ENCODE results near the gene MATN1.

MATN1 gene

DNA sequence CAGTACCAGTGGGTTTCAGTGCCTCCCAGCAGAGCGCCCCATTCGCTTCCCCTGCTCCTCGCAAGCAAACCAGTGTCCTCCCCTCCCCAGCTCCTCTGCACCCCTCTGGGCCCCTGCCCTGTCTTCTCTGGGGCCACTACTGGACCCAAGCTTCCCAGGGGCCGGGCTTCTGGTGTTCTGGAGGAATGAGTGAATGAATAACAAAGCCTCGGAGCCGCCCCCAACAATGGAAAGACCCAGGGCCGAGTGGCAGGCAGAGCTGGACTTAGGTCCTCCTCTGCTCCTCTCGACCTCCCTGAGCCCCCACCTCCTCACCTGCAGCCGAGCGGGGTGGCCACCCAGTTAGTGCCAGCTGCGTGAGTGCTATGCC, 37.6 kb downstream of the MATN1 start:
- Mint-ChIP-seq H3K36me3 (ENCODE audit: insufficient read depth) (no peaks in the 10 kb centered on the region), H3K4me1 (ENCODE audit: low read depth in 2 of 2) (peaks cover 5 to 7% of the 10 kb centered on the region in 2 donors), H3K9me3 (no peaks in the 10 kb centered on the region), H3K27me3 (peaks cover 73 to 79% of the 10 kb centered on the region in 2 donors), H3K4me3 (peak overlapping the region; percentile 59 to 61), H3K27ac (peak overlapping the region in 1 of 2 donors; percentile 61)
- no peak for DNase-seq
- ATAC-seq (replicated peaks) = peak; percentile 36

DNA sequence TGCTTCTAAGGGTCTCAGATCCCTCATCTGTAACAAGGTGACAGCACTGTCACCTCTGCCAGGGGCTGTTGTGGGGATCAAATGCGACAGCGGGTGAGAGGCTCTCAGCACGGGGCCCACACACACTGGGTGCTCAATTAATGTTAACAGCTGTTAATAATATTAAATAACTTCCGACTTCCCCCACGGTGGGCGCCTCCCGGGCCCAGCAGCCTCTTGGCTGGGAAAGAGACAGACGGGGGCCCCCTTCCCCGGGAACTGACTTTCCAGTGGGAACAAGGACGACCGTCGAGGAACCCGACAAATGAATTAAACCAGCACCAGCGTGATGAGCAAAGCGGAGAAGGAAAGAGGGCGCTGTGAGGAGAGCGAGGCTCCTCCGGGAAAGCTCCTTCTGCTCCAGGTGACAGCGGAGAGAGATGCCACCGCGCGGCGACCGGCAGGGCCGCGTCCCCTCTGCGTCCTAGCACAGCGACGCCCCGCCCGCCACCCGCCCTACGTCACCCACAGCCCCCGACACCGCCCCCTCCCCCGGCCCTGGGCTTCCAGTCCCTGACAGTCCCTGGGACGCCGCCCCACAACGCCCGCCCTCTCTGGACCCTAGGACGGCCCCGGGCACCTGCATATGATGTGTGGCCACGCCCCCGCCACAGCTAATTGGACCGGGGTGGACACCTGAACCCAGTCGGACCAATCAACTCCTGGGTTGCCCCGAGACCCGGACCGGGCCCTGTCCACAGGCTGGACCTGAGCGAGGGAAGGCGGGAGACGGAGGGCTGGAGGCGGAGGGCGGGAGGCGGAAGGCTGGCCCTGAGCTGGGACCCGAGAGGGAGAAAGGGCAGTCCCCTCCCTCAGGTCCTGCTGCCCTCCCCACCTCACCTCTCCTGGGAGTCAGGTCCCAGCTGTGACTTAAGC, 38.2 kb downstream of the MATN1 start:
- Mint-ChIP-seq H3K4me3 (peak overlapping the region; percentile 59 to 61), H3K4me1 (ENCODE audit: low read depth in 2 of 2) (peaks cover 5 to 7% of the 10 kb centered on the region in 2 donors), H3K27ac (peak overlapping the region in 1 of 2 donors; percentile 61), H3K27me3 (peaks cover 78 to 79% of the 10 kb centered on the region in 2 donors), H3K9me3 (no peaks in the 10 kb centered on the region), H3K36me3 (ENCODE audit: insufficient read depth) (no peaks in the 10 kb centered on the region)
- peak in 2 of 3 experiments; percentile 25 for DNase-seq
- peak; percentile 88 for ATAC-seq (replicated peaks)

DNA sequence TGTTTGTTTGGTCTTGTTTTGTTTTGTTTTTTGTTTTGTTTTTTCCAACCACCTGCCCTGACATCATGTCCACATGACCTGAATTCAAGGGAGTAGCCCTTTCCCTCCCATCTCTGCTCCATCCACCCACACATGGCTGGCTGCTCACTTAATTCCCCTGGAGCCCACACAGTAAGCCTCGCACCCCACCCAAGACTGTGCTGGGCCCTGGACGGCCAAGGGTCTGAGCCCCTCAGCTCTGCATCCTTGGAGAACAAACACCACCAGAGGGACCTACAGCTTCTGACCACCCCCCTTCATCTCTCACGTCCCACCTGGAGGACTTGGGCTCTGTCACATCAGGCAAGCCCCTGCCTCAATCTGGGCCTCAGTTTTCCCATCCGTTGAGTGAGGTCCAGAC, 39.1 kb downstream of the MATN1 start:
- Mint-ChIP-seq H3K4me3 (no peak overlapping the region), H3K36me3 (ENCODE audit: insufficient read depth) (no peaks in the 10 kb centered on the region), H3K9me3 (no peaks in the 10 kb centered on the region), H3K27ac (peak overlapping the region in 1 of 2 donors; percentile 61), H3K4me1 (ENCODE audit: low read depth in 2 of 2) (peaks cover 5 to 7% of the 10 kb centered on the region in 2 donors), H3K27me3 (peaks cover 77 to 79% of the 10 kb centered on the region in 2 donors)
- ATAC-seq (replicated peaks) (no peak), DNase-seq (no peak)

DNA sequence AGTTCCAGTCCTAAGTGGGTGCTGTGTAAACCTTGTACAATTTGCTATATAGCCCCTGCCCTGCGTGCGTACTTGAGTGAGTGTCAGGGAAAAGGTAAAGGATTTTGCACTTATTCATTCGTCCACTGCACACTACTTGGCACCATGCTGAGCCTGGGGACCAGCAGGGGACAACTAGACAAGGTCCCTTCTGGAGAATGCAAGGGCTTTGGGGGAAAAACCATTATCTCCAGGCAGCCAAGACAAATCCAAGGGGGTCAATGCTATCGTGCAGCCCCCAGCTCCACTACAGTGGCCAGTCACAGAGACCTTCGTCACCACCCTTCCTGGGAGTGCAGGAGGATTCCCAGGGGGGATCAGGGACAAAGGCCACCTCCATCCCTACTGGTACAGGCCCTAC, 39.7 kb downstream of the MATN1 start:
- DNase-seq = no peak
- Mint-ChIP-seq H3K36me3 (ENCODE audit: insufficient read depth) (no peaks in the 10 kb centered on the region), H3K4me1 (ENCODE audit: low read depth in 2 of 2) (peaks cover 5 to 7% of the 10 kb centered on the region in 2 donors), H3K4me3 (no peak overlapping the region), H3K27me3 (peaks cover 75 to 85% of the 10 kb centered on the region in 2 donors), H3K9me3 (no peaks in the 10 kb centered on the region), H3K27ac (no peak overlapping the region)
- ATAC-seq (replicated peaks) = no peak

DNA sequence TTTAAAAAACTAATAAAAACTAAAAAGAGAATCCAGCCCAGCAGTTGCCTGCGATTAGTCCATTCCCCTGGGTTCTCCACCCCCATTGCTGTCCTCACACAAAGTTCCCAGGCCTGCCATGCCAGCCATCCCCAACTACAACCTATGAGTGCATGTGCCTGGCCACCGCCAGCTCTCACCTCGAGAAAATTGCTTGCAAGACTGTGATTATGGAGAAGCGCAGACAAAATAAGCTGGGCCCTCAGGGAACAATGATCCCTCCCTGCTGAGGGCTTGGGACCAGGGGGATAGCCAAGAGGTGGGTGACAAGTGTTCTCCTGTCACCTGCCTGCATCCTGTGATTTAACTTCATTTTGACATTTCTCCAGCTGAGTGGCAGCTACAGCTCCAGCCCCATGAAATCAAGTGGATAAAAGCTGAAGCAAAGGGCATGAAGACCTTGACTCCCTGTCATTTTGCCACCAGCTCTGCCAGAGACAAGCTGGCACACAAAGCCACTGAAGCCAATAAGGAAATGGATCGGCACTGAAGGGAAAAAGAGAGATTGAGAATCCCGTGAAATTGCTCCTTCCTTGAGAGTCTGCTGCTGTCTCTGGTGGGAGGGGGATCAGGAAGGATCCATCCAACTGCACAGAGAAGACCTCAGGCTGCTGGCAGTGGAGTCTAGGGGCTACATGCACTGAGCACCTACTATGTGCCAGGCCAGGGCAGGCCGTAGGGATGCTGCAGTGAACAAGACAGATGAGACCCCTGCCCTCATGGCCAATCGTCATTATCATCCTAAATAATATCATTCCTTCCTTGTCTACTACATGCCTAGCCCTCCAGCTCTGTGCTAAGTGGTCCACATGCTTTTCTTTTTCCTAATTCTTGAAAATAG, 40.7 kb downstream of the MATN1 start:
- ATAC-seq (replicated peaks) (no peak), DNase-seq (no peak)
- Mint-ChIP-seq H3K36me3 (ENCODE audit: insufficient read depth) (no peaks in the 10 kb centered on the region), H3K27ac (no peak overlapping the region), H3K4me3 (no peak overlapping the region), H3K4me1 (ENCODE audit: low read depth in 2 of 2) (peaks cover 5 to 7% of the 10 kb centered on the region in 2 donors), H3K27me3 (peaks cover 81 to 90% of the 10 kb centered on the region in 2 donors), H3K9me3 (no peaks in the 10 kb centered on the region)

DNA sequence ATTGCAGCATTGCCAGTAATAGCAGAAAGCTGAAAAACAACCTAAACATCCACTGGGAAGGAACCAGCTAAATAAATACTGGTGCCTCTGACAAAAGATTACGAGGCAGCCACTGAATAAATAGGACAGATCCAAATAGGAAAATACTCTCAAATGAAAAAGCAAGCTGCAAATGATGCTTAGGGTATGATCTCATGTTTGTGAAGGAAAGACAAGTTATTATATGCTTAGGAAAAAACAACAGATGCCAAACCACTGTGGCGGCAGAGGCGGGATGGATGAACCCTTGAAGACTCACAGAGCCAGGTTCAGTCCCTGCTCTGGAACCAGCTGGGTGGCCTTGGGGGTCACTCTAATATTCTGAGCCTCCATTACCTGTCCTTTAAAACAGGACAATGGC, 41.6 kb downstream of the MATN1 start:
- no peaks in the 10 kb centered on the region for H3K36me3 Mint-ChIP-seq (ENCODE audit: insufficient read depth)
- ATAC-seq (replicated peaks) (no peak), DNase-seq (no peak)
- peaks cover 5 to 7% of the 10 kb centered on the region in 2 donors for H3K4me1 Mint-ChIP-seq (ENCODE audit: low read depth in 2 of 2)
- no peak overlapping the region for H3K27ac Mint-ChIP-seq
- no peaks in the 10 kb centered on the region for H3K9me3 Mint-ChIP-seq
- no peak overlapping the region for H3K4me3 Mint-ChIP-seq
- H3K27me3 Mint-ChIP-seq = peaks cover 78 to 89% of the 10 kb centered on the region in 2 donors

DNA sequence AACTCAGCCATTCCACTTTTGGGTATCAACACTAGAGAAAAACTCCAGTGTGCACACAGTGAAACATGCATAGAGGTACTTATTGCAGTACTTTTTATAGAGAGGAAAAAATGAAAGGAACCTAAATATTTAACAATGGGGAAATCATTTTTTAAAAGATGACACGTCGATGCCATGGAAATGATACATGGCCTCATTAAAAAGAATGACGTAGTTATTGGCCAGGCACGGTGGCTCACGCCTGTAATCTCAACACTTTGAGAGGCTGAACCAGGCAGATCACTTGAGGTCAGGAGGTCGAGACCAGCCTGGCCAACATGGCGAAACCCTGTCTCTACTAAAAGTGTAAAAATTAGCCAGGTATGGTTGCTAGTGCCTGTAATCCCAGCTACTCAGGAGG, 42.5 kb downstream of the MATN1 start:
- Mint-ChIP-seq H3K4me3 (no peak overlapping the region), H3K9me3 (no peaks in the 10 kb centered on the region), H3K27me3 (peaks cover 69 to 80% of the 10 kb centered on the region in 2 donors), H3K4me1 (ENCODE audit: low read depth in 2 of 2) (peaks cover 5 to 7% of the 10 kb centered on the region in 2 donors), H3K36me3 (ENCODE audit: insufficient read depth) (no peaks in the 10 kb centered on the region), H3K27ac (no peak overlapping the region)
- DNase-seq (no peak), ATAC-seq (replicated peaks) (no peak)

DNA sequence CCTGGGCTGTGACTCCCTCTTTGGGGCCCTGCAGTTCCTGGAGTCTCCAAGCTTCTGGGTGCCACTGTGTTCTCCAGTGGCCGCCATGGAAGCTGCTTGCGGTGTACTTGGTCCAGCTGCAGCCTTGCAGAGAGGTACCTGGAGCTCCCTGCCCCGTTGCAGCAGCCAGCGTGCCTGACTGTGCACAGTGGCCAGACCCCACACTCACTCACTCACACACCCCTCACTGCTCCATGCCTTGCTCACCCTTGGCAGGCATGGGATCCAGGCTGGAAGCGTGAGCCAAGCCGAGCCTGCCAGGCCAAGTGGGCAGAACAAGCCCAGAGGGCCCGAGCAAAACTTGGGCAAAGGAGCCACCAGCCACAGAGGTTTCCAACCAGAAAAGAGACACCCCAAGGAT, 43.0 kb downstream of the MATN1 start:
- ATAC-seq (replicated peaks) (no peak), DNase-seq (no peak)
- peaks cover 5 to 7% of the 10 kb centered on the region in 2 donors for H3K4me1 Mint-ChIP-seq (ENCODE audit: low read depth in 2 of 2)
- H3K27ac Mint-ChIP-seq = no peak overlapping the region
- H3K4me3 Mint-ChIP-seq = no peak overlapping the region
- no peaks in the 10 kb centered on the region for H3K36me3 Mint-ChIP-seq (ENCODE audit: insufficient read depth)
- peaks cover 66 to 79% of the 10 kb centered on the region in 2 donors for H3K27me3 Mint-ChIP-seq
- H3K9me3 Mint-ChIP-seq = no peaks in the 10 kb centered on the region

DNA sequence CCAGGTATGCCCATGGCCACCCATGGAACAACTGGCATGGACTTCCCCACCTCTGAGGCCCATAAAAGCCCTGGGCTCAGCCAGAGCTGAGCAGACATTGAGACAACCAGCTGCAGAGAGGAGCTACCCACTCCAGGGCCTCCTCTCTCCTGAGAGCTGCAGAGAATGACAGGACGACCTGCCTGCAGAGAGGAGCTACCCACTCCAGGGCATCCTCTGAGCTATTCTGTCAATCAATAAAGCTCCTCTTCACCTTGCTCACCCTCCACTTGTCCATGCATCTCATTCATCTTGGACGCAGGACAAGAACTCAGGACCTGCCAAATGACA, 43.4 kb downstream of the MATN1 start:
- ATAC-seq (replicated peaks) (no peak), DNase-seq (no peak)
- peaks cover 67 to 83% of the 10 kb centered on the region in 2 donors for H3K27me3 Mint-ChIP-seq
- H3K36me3 Mint-ChIP-seq (ENCODE audit: insufficient read depth) = no peaks in the 10 kb centered on the region
- H3K4me3 Mint-ChIP-seq = no peak overlapping the region
- H3K4me1 Mint-ChIP-seq (ENCODE audit: low read depth in 2 of 2) = peaks cover 5% of the 10 kb centered on the region in 2 donors
- H3K9me3 Mint-ChIP-seq = no peaks in the 10 kb centered on the region
- no peak overlapping the region for H3K27ac Mint-ChIP-seq

DNA sequence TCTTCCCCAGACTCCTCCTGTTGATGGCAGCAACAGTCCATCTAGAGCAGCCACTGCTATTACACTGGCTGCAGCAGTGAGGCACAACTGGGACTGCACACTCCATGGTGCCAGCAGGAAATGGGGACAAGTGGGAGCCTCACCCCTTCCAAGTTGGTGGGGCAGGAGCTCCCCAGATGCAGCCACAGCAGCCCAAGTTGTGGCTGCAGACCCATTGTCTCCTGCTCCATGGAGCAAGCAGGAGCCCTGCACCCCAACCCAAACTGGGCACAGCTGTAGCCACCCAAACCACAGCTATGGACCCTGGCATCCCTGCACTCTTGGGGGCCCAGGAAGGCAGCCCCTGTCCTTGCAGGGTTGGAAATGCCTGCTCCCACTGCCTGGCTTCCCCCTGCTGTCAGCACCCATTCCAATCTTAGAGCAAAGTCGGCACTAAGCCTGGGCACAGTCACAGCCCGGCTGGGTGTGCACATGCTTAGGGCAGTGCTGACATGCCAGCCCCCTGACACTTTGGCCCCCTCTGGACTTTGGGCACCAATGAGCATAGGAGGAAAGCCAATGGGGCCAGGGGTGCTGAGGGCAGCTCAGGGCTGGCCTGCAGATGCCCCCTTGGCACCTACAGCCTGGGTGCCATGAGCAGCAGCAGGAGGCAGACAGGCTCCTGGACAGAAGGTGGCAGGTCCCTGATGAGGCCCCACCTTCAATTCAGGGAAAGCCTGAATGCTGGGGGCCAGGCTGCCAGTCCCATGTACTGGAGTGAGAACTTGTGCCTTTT, 44.0 kb downstream of the MATN1 start:
- Mint-ChIP-seq H3K4me3 (no peak overlapping the region), H3K9me3 (no peaks in the 10 kb centered on the region), H3K27me3 (peaks cover 66 to 83% of the 10 kb centered on the region in 2 donors), H3K4me1 (ENCODE audit: low read depth in 2 of 2) (peaks cover 1 to 3% of the 10 kb centered on the region in 2 donors), H3K27ac (no peak overlapping the region), H3K36me3 (ENCODE audit: insufficient read depth) (no peaks in the 10 kb centered on the region)
- DNase-seq (no peak), ATAC-seq (replicated peaks) (no peak)

DNA sequence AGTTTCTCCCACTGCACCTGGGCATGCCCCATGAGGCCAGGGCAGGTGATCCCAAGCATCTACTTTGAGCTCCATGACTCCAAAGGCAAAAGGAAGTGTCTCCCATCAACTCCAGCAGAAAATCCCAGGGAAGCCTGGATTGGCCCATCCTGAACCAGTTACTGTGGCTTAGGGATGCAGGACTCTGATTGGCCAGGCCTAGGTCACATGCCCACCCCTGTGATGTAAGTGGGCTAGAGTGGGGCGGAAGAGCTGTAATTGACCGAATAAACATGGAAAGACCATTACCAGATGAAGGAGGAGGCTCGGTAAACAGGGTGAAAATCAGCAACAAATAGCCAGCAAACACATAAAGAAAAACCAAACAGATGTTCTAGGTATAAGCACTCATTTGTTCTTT, 45.2 kb downstream of the MATN1 start:
- Mint-ChIP-seq H3K36me3 (ENCODE audit: insufficient read depth) (no peaks in the 10 kb centered on the region), H3K9me3 (peaks cover 0 to 8% of the 10 kb centered on the region in 2 donors), H3K4me3 (no peak overlapping the region), H3K27ac (peak overlapping the region in 1 of 2 donors; percentile 56), H3K4me1 (ENCODE audit: low read depth in 2 of 2) (no peaks in the 10 kb centered on the region), H3K27me3 (peaks cover 65 to 83% of the 10 kb centered on the region in 2 donors)
- no peak for ATAC-seq (replicated peaks)
- DNase-seq = no peak

DNA sequence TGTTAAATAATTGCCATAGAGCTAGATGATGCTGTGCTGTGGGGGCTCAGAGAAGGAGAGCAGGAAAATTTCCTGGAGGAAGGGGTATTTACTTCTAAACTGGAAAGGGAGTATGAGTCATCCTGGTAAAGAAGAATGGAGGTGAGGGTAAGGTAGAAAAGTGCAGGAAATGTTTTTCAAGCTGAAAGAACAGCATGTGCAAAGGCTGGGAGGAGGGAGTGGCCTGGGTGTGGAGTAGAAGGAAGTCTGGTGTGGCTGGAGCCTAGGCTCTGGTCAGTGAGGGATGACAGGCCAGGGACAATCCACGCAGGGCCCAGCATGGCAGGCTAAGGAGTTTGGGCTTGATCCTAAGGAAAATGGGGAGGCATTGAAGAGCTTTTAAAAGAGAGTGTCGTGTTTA, 45.9 kb downstream of the MATN1 start:
- Mint-ChIP-seq H3K9me3 (peaks cover 0 to 8% of the 10 kb centered on the region in 2 donors), H3K27me3 (peaks cover 63 to 81% of the 10 kb centered on the region in 2 donors), H3K4me1 (ENCODE audit: low read depth in 2 of 2) (no peaks in the 10 kb centered on the region), H3K4me3 (no peak overlapping the region), H3K36me3 (ENCODE audit: insufficient read depth) (no peaks in the 10 kb centered on the region), H3K27ac (no peak overlapping the region)
- no peak for ATAC-seq (replicated peaks)
- DNase-seq = no peak

DNA sequence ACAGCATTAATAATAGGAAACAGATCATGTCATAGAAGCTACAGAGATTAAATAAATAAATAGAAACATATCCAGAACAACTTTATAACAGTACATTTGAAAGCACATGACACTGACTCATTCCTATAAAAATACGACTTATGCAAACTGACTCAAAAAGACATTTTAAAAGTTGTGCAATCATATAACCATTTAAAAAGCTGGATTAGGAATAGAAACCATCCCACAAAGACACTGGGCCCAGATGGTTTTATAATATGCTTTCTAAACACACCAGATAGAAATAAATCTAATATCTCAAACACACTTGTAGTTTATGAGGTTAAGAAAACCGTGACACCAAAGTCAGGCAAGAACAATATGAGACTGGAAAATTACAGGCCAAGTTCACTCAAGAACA, 47.6 kb downstream of the MATN1 start:
- H3K36me3 Mint-ChIP-seq (ENCODE audit: insufficient read depth) = no peaks in the 10 kb centered on the region
- no peak overlapping the region for H3K27ac Mint-ChIP-seq
- H3K4me3 Mint-ChIP-seq = no peak overlapping the region
- H3K27me3 Mint-ChIP-seq = peaks cover 56 to 75% of the 10 kb centered on the region in 2 donors
- peaks cover 0 to 8% of the 10 kb centered on the region in 2 donors for H3K9me3 Mint-ChIP-seq
- no peak for ATAC-seq (replicated peaks)
- DNase-seq = no peak
- H3K4me1 Mint-ChIP-seq (ENCODE audit: low read depth in 2 of 2) = no peaks in the 10 kb centered on the region
